Caco-2 (cell line): ENCODE data around the gene RBM20. TPM values are rescaled to one million over a fixed set of nuclear protein-coding genes. Genes with fewer than 3 reads are reported as not detected.

ENCODE experiments used
- BruUV-seq: library from RNA; stranded (reverse); fragments of 400-500 nt; replicated peaks from 2 replicates; lab custom pipeline; 2021; lab: Mats Ljungman, UMichigan
- CTCF ChIA-PET: fragments of 300-600 bp; sonication (Branson Sonifier 250); formaldehyde crosslinking; loops from one replicate; lab custom pipeline; 2022; ENCODE audit warnings: antibody characterized with exemption; lab: Charles Lee
- POLR2A ChIA-PET: fragments of 300-600 bp; sonication (Branson Sonifier 250); formaldehyde crosslinking; loops from one replicate; lab custom pipeline; 2022; ENCODE audit warnings: antibody characterized with exemption; lab: Charles Lee
- DNase-seq, 2 experiments: peaks; one replicate each; pipeline versions ENCODE4 v3.0.0 to v3.0.0-alpha.2; 2020 to 2022
- H3K27me3 ChIP-seq: replicated peaks from 2 replicates; pipeline ENCODE4 v1.6.0; 2011; ENCODE audit warnings: low read length; ENCODE audit not compliant: control insufficient read depth, insufficient read depth
- H3K36me3 ChIP-seq: 2 replicates; pipeline ENCODE4 v1.5.1; 2011; ENCODE audit warnings: low read length; ENCODE audit not compliant: control insufficient read depth, insufficient read depth
- H3K4me1 ChIP-seq: fragments of 250-450 bp; sonication (Bioruptor Pico); 2 replicates; pipeline ENCODE4 v1.5.1; 2020; ENCODE audit warnings: mild to moderate bottlenecking
- H3K4me3 ChIP-seq: 2 replicates; pipeline ENCODE4 v1.5.1; 2011; ENCODE audit warnings: low read depth, mild to moderate bottlenecking, control low read depth, low read length
- H3K9me3 ChIP-seq: fragments of 250-450 bp; sonication (Bioruptor Pico); 2 replicates; pipeline ENCODE4 v1.5.1; 2020; ENCODE audit warnings: mild to moderate bottlenecking, moderate library complexity
- H3K27ac Mint-ChIP-seq: one replicate; pipeline ENCODE4 v1.8.0; 2022; ENCODE audit warnings: mixed read lengths; ENCODE audit not compliant: unreplicated experiment
- H3K27me3 Mint-ChIP-seq: one replicate; pipeline ENCODE4 v1.8.0; 2022; ENCODE audit warnings: mixed read lengths; ENCODE audit not compliant: insufficient read depth, unreplicated experiment
- H3K36me3 Mint-ChIP-seq: one replicate; pipeline ENCODE4 v1.8.0; 2022; ENCODE audit warnings: mild to moderate bottlenecking, mixed read lengths; ENCODE audit not compliant: insufficient read depth, unreplicated experiment
- H3K4me1 Mint-ChIP-seq: one replicate; pipeline ENCODE4 v1.8.0; 2022; ENCODE audit warnings: low read depth, mixed read lengths; ENCODE audit not compliant: unreplicated experiment
- H3K4me3 Mint-ChIP-seq: one replicate; pipeline ENCODE4 v1.8.0; 2022; ENCODE audit warnings: mild to moderate bottlenecking, moderate library complexity, mixed read lengths; ENCODE audit not compliant: unreplicated experiment
- H3K9me3 Mint-ChIP-seq: one replicate; pipeline ENCODE4 v1.8.0; 2022; ENCODE audit warnings: mixed read lengths; ENCODE audit not compliant: unreplicated experiment
- intact Hi-C: fragments of 100-400 bp; cut with micrococcal nuclease; formaldehyde crosslinking; loops from one replicate; pipeline ENCODE4 v1.10.0; 2022; ENCODE audit not compliant: unreplicated experiment
- total RNA-seq: library from RNA; stranded (reverse); gene quantifications from 2 replicates; pipeline ENCODE4 v1.2.3, GENCODE V29; 2022
- TF ChIP-seq, protein P1 (sequence below), 2 experiments: fragments of 200-600 bp in 1 of 2; IDR thresholded peaks; 1 replicate in 1 of 2; 2 replicates in 1 of 2; pipeline versions ENCODE4 v1.5.1 to v1.8.0; 2011 to 2022; ENCODE audit warnings: antibody characterized with exemption in 1 of 2, control low read depth in 1 of 2, inconsistent platforms in 1 of 2, low read depth in 1 of 2, low read length in 1 of 2, mild to moderate bottlenecking in 1 of 2, moderate library complexity in 1 of 2; ENCODE audit not compliant: insufficient read depth in 1 of 2, severe bottlenecking in 1 of 2, unreplicated experiment in 1 of 2

Gene RBM20
- total RNA-seq, 1 experiment from 2014 or later, result 0.36 TPM

DNA sequence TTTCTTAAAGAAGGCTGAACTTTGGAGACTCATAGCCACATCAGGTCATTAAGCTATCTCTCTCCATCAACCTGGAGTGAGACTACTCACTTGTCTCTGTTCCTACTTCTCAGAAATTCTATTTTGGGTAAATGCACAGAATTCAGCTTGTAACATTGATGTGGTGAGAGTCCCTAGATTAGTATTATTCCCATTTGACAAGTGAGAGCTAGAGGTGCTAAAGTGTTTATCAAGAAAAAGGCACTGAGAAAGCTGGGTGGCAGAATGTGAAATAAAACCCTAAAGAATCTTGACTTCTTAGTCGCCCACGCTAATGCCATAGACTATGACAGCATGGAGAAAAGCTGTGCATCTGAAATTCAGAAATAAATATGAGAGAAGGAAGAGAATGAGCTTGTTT is 154.2 kb downstream of the RBM20 start:
- Mint-ChIP-seq H3K27me3 (peaks cover 3% of the 10 kb centered on the region), H3K4me3 (no peak overlapping the region), H3K27ac (no peak overlapping the region), H3K9me3 (no peaks in the 10 kb centered on the region), H3K36me3 (no peaks in the 10 kb centered on the region), H3K4me1 (peaks cover 5% of the 10 kb centered on the region)
- no peak overlapping the region for H3K4me3 ChIP-seq
- H3K4me1 ChIP-seq, result no peaks in the 10 kb centered on the region
- no peaks in the 10 kb centered on the region for H3K36me3 ChIP-seq
- DNase-seq, result no peak
- POLR2A ChIA-PET, result no interaction called here
- TF ChIP-seq, protein P1, sequence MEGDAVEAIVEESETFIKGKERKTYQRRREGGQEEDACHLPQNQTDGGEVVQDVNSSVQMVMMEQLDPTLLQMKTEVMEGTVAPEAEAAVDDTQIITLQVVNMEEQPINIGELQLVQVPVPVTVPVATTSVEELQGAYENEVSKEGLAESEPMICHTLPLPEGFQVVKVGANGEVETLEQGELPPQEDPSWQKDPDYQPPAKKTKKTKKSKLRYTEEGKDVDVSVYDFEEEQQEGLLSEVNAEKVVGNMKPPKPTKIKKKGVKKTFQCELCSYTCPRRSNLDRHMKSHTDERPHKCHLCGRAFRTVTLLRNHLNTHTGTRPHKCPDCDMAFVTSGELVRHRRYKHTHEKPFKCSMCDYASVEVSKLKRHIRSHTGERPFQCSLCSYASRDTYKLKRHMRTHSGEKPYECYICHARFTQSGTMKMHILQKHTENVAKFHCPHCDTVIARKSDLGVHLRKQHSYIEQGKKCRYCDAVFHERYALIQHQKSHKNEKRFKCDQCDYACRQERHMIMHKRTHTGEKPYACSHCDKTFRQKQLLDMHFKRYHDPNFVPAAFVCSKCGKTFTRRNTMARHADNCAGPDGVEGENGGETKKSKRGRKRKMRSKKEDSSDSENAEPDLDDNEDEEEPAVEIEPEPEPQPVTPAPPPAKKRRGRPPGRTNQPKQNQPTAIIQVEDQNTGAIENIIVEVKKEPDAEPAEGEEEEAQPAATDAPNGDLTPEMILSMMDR (IDR thresholded peaks at IDR 0.05; ENCODE audit: insufficient read depth in 1 of 2, low read depth in 1 of 2, low read length in 1 of 2, severe bottlenecking in 1 of 2, unreplicated experiment in 1 of 2), result no peak
- CTCF ChIA-PET, result no interaction called here
- H3K27me3 ChIP-seq, result no peaks in the 10 kb centered on the region
- intact Hi-C loops, result no loop called here
- no peaks in the 10 kb centered on the region for H3K9me3 ChIP-seq
- BruUV-seq, result no TSS peak

DNA sequence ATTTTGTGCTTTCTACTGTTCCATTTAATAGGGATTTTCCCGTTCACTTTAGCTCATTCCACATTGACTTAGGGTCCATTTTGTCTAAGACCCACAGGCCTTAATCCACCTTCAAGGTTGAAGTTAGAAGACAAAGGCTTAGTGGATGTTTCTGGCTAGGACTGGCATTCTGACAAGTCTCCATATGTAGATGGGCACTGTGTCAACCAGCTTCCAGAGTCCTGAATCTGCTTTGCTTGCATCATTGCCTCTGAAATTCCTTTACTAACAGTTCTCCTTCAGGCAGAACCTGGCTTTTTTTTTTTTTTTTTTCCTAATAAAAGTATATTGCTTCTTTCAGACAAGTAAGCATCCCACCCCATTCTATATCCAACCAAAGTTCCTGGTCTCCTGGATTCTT is 158.0 kb downstream of the RBM20 start:
- no peaks in the 10 kb centered on the region for H3K36me3 Mint-ChIP-seq
- H3K27ac Mint-ChIP-seq, result no peak overlapping the region
- BruUV-seq, result no TSS peak
- Histone ChIP-seq H3K9me3 (no peaks in the 10 kb centered on the region), H3K27me3 (no peaks in the 10 kb centered on the region), H3K4me3 (no peak overlapping the region), H3K36me3 (no peaks in the 10 kb centered on the region), H3K4me1 (peaks cover 6% of the 10 kb centered on the region)
- TF ChIP-seq, protein P1 (IDR thresholded peaks at IDR 0.05; ENCODE audit: insufficient read depth in 1 of 2, low read depth in 1 of 2, low read length in 1 of 2, severe bottlenecking in 1 of 2, unreplicated experiment in 1 of 2), result no peak
- no peak overlapping the region for H3K4me3 Mint-ChIP-seq
- H3K27me3 Mint-ChIP-seq, result peaks cover 3% of the 10 kb centered on the region
- no peaks in the 10 kb centered on the region for H3K9me3 Mint-ChIP-seq
- peaks cover 13% of the 10 kb centered on the region for H3K4me1 Mint-ChIP-seq
- ChIA-PET POLR2A (no interaction called here), CTCF (interaction anchor here (2.4 kb wide), 1 partner anchor 116 kb away, joined by 14 read pairs; the partner anchor contains the start of genes BBIP1 and SHOC2)
- no peak for DNase-seq
- intact Hi-C loops, result no loop called here

DNA sequence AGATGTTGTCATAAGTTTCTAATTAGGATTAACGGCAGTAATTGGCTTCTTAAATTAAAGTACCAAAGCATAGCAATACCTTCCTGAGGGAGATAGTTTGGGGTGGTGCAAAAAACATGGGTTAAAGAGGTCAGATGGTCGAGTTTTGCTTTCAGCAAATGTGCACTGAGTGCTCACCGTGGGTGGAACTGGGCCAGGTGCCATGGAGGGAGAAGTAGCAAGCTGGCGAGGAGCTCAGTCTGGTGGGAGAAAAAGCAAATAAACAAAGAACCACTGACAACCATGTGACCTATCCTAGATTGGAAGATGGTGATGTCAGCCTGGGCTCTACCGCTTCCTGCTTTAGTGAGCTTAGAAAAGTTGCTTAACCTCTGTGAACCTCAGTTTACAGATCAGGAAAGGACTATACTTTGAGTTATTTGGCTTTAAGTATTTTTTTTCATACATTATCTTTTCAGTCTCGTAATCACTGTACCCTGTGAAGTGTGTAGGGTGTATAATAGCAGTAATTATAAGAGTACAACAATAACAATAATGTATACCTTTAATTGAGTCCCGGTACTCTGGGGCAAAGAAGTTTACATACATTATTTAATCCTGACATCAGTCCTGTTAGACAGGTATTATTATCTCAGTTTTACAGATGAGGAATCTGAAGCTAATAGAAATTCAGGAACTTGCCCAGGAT is 158.6 kb downstream of the RBM20 start:
- TF ChIP-seq, protein P1 (IDR thresholded peaks at IDR 0.05; ENCODE audit: insufficient read depth in 1 of 2, low read depth in 1 of 2, low read length in 1 of 2, severe bottlenecking in 1 of 2, unreplicated experiment in 1 of 2), result no peak
- Mint-ChIP-seq H3K27ac (no peak overlapping the region), H3K27me3 (peaks cover 3% of the 10 kb centered on the region), H3K4me3 (no peak overlapping the region), H3K9me3 (no peaks in the 10 kb centered on the region), H3K36me3 (no peaks in the 10 kb centered on the region), H3K4me1 (peaks cover 13% of the 10 kb centered on the region)
- CTCF ChIA-PET, result interaction anchor here (0.9 to 2.4 kb wide), 3 partner anchors 16 to 116 kb away, joined by 5 to 14 read pairs (median 7); partner anchors contain the start of genes BBIP1 and SHOC2
- H3K4me3 ChIP-seq, result no peak overlapping the region
- no peaks in the 10 kb centered on the region for H3K36me3 ChIP-seq
- H3K27me3 ChIP-seq, result no peaks in the 10 kb centered on the region
- BruUV-seq, result no TSS peak
- no peak for DNase-seq
- POLR2A ChIA-PET, result interaction anchor here (0.6 kb wide), 1 partner anchor 70 kb away, joined by 3 read pairs; no protein-coding TSS in a partner anchor
- intact Hi-C loops, result no loop called here
- H3K4me1 ChIP-seq, result peaks cover 6% of the 10 kb centered on the region
- no peaks in the 10 kb centered on the region for H3K9me3 ChIP-seq
